ENCODE data around the gene POLE.

Gene POLE

GRCh38 chr12:132677492-132677891 lies 9.7 kb downstream of the POLE start:
- no peak for DNase-seq (ENCODE audit: low read depth)

DNA sequence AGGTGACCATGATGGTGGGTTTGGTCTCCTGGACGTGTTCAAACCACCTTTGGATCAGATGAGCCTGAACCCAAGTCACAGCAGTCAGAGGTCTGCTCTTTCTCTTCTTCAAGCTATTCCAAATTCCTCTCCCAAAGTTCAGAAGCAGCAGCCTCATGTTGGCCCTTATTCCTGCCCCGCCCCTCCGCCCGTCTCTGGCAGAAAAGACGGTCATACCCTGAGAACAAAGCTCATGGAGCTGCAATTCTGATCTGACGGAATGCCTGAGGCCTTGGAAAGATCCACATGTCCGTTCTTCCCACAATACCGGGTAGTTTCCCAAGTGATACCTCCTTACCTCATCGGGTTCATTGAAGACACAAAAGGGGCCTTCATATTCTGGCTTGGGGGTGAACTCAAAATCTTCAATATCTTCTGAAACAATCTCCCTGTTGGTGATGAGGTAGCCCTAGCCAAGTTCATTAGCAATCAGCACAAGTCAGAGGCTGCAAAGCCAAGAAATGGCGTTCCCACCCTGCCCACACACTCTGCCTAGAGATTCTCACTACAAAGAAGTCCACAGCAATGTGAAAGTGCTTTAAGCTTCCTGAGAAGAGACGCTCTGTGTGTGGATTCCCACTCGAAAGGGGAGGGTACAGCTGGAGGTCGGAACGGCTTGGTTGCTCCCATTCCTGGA lies 11.2 kb downstream of the POLE start:
- no peak for DNase-seq (ENCODE audit: low read depth)

GRCh38 chr12:132674561-132674960 lies 12.6 kb downstream of the POLE start:
- DNase-seq (ENCODE audit: low read depth) = no peak

GRCh38 chr12:132673288-132674179 lies 13.6 kb downstream of the POLE start:
- DNase-seq (ENCODE audit: low read depth) = no peak

- DNase-seq (ENCODE audit: low read depth) = no peak
These were observed 14.5 kb downstream of the POLE start for GRCh38 chr12:132672678-132673077.

DNA sequence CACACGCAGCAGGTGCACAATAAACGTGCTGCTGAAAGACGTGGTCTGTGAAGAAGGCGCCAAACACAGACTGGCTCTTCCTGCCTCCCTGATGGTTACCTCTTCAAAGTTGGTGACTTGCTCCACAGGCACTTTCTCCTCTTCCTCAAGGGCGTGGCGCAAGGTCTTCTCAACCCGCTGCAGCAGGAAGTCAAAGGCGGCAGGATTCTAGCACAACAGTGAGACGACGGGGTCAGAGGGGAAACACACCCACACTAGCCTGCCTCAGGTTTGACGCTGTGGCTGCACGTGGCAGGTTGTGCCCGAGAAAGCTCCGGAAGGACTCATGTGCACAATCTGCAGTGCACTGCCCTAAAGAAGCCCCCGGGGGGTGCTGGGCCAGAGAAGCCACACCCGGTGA lies 15.0 kb downstream of the POLE start:
- DNase-seq (ENCODE audit: low read depth) = no peak

- no peak for DNase-seq (ENCODE audit: low read depth)
These were observed 17.8 kb downstream of the POLE start for GRCh38 chr12:132669166-132669879.

DNA sequence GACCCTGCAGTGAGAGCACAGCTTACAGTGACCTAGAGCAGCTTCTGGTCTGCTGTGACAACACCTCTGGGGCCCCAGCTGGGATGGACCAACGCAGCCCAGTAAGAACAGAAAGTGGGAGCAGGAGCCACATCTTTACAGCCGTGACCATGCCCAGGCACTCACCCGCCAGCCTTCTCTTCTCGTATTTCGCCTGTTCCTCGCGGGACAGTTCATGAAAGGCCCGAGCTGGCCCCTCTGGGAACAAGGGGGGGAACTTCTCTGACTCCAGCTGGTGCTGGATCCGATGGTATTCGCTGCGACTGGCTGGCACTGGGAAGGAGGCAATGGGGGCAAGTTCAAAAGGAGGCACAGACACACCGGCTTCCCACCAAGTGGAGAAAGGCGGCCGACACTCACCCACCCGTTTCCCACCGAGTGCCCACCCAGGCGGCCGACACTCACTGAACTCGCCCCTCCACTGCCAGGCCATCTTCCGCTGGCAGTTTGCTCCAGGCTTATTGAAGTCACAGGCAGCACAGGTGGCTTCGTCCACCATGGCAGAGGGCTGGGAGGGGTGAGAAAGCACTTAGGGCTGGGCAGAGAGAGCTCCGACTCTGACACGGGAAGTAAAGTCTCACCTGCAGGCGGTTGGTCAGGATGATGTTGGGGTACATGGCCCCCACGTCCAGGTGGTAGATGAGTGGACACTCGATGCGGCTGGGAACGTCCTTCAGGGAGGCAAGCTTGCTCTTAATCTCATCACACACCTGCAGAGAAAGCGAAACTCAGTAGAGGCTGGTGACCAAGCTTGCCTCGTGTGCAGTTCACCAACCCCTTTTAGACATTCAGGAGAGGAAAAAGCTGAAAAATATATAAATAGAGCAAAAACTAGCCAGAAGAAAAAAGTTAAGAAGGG lies 18.7 kb downstream of the POLE start:
- no peak for DNase-seq (ENCODE audit: low read depth)

DNA sequence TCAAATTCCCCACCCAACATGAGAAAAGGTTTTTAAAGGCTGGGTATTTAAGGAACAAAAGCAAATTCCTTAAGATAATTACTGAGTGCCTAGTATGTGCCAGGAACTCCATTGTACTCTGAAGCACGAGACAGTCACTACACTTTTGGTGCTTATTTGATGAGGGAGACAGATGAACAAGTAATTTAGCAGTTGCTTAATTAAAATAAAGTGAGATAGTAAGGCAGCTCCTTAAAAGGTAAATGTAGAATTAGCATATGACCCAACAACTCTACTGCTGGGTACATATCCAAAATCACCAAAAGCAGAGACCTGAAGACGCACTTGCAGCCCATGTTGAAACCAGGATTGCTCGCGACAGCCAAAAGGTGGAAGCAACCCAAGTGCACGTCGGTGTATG lies 21.3 kb downstream of the POLE start:
- no peak for DNase-seq (ENCODE audit: low read depth)

DNA sequence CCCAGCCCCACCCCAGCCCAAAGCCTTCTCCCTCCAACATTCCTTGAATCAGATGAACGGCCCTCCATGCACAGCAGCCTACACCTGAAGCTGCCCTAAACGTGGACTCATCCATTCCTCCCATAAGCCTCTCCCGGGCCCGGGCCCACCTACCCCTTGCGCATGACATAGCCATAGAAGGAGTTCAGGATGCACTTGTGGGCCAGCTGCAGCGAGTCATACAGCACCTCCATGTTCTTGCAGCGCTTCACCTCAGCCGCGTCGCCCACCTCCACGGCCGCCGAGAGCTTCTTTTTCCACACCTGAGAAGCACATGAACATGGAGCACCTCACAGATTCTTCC lies 22.0 kb downstream of the POLE start:
- DNase-seq (ENCODE audit: low read depth) = no peak

GRCh38 chr12:132664206-132665148 lies 22.7 kb downstream of the POLE start:
- DNase-seq (ENCODE audit: low read depth) = no peak

GRCh38 chr12:132662901-132663755 lies 24.0 kb downstream of the POLE start:
- DNase-seq (ENCODE audit: low read depth) = no peak

DNA sequence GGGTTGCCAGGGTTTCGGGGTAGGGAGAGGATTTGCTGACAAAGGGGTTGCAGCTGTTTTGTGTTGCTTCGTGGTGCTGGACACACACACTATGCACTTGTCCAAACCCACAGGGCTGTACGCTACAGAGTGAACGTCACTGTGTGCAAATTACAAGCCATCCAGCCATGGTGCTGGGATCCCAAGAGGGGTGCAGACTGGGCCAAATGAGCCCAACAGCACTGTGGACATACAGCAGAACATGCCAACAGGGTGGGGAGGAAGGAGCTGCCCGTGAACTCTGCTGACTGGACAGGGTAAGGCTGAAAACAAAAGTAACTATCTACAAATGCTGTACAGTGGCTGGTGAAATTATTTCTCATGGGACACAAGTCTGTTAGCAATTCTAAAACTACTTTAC lies 25.2 kb downstream of the POLE start:
- no peak for DNase-seq (ENCODE audit: low read depth)

DNA sequence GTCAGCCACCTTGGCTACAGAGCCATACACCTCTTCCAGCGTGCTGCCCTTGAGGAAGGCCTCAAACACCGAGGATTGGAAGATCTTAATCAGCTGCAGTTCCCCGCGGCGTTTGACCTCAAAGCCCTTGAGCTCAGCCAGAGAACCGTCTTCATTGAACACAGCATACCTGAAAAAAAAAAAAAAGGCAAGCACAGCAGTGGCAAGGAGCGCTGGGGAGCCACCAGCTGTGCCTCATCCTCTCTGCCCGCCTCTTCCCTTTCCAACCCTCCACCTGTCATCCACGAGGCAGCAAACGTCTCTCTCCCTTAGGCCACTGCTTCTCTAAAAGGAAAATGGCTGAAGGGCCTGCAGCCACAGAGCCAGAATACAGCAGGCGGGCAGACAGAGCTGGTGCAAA lies 26.1 kb downstream of the POLE start:
- DNase-seq (ENCODE audit: low read depth) = no peak

GRCh38 chr12:132660052-132660451 lies 27.1 kb downstream of the POLE start:
- DNase-seq (ENCODE audit: low read depth) = no peak

- no peak for DNase-seq (ENCODE audit: low read depth)
These were observed 28.0 kb downstream of the POLE start for GRCh38 chr12:132659146-132659545.

GRCh38 chr12:132658149-132658894 lies 28.8 kb downstream of the POLE start:
- DNase-seq (ENCODE audit: low read depth) = no peak

- no peak for DNase-seq (ENCODE audit: low read depth)
These were observed 30.0 kb downstream of the POLE start for GRCh38 chr12:132657004-132657727.

All from activated gamma-delta T cell treated with anti-CD3 and anti-CD28 coated beads, Interleukin-2, amount 50 U/mL, for 16 hours (primary cell).